Measurements from ENCODE around the gene SLFN12L.
"Not testable (repeated sequence)": the region's sequence is repeated elsewhere in the genome, so short reads cannot be mapped to it uniquely, and the experiment has no call there.

SLFN12L gene

GRCh38 chr17:35542990-35543389 lies 5.5 kb upstream of the SLFN12L start:
- DNase-seq (ENCODE audit: low read depth in 2 of 2), result no peak

- DNase-seq (ENCODE audit: low read depth in 2 of 2), result no peak
Observed at GRCh38 chr17:35541434-35541833, 4.0 kb upstream of the SLFN12L start.

GRCh38 chr17:35540589-35541404 lies 3.3 kb upstream of the SLFN12L start:
- no peak for DNase-seq (ENCODE audit: low read depth in 2 of 2)

GRCh38 chr17:35539659-35540026 lies 2.2 kb upstream of the SLFN12L start:
- DNase-seq (ENCODE audit: low read depth in 2 of 2), result no peak

DNA sequence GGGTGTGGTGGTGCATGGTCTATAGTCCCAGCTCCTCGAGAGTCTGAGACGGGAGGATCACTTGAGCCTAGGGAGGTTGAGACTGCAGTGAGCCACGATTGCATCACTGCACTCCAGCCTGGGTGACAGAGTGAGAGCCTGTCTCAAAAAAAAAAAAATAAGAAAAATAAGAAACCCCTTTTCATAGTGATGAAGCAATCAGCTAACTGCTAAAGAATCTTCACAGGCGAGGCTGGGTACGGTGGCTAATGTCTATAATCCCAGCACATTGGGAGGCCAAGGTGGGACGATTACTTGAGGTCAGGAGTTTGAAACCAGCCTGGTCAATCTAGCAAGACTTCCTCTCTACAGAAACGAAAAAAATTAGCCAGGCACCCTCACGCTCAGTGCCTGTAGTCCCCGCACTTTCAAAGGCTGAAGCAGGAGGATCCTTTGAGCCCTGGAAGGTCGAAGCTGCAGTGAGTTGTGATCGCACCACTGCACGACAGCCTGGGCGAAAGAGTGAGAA lies 760 bp downstream of the SLFN12L start:
- no peak for DNase-seq (ENCODE audit: low read depth in 2 of 2)

DNA sequence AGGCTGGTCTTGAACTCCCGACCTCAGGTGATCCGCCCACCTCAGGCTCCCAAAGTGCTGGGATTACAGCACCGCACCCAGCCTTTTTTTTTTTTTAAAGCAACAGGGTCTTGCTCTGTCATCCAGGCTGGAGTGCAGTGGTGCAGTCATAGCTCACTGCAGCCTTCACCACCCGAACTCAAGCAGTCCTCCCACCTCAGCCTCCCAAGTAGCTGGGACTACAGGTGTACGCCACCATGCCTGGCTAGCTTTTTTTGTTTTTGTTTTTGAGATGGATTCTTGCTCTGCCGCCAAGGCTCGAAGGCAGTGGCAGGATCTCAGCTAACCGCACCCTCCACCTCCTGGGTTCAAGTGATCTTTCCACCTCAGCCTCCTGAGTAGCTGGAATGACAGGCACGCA lies 2.1 kb downstream of the SLFN12L start:
- DNase-seq (ENCODE audit: low read depth in 2 of 2), result not testable (repeated sequence)

GRCh38 chr17:35534576-35535093 lies 2.8 kb downstream of the SLFN12L start:
- DNase-seq (ENCODE audit: low read depth in 2 of 2), result no peak

- DNase-seq (ENCODE audit: low read depth in 2 of 2), result no peak
Observed at GRCh38 chr17:35531160-35531559, 6.3 kb downstream of the SLFN12L start.

DNA sequence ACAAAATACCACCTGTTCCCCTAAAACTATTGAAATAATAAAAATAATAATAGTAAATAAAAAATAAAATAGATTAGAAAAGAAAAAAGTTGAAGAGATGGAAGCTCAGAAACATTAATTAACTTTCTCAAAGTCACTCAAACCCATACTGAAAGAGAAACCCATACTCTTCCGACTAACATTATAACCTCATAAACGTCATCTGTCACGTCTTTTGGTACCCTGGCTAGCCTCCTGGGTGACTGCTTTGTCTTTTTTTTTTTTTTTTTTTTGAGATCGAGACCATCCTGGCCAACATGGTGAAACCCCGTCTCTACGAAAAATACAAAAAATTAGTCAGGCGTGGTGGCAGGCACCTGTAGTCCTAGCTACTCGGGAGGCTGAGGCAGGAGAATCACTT lies 7.6 kb downstream of the SLFN12L start:
- no peak for DNase-seq (ENCODE audit: low read depth in 2 of 2)

- DNase-seq (ENCODE audit: low read depth in 2 of 2), result not testable (repeated sequence)
Observed at GRCh38 chr17:35529326-35529725, 8.2 kb downstream of the SLFN12L start.

DNA sequence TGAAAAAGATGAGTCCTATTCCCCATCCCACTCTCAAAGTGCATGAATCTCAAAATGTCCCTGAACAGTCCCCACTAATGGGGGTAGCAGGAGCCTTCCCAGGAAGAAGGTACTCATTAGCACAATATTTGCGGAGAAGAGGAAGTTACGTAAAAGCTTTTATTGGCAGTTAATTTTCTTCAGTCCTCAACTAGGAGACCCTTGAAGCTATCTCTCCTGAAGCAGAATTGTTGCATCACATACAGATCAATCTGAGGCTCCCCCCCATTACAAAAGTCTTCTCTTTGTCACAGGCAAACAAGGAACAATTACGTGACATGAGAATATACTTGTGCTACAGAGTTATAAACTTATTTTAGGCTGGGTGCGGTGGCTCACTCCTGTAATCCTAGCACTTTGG lies 14.2 kb downstream of the SLFN12L start:
- no peak for DNase-seq (ENCODE audit: low read depth in 2 of 2)

- DNase-seq (ENCODE audit: low read depth in 2 of 2), result not testable (repeated sequence)
Observed at GRCh38 chr17:35521654-35522256, 15.7 kb downstream of the SLFN12L start.

DNA sequence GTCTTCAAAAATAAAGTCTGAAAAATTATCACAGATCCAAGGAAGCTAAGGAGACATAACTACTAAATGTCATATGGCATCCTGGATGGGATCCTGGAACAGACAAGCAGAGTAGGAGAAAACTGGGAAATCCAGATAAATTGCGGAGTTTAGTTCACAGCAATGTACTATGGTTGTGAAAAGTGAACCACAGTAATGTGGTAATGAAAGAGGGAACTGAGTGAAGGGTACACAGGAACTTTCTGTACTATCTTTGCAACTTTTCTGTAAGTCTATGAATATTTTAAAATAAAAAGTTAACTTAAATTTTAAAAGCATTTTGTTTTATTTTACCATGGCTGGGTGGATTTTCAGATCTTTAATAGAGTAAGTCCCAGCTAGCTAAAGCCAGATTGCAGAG lies 16.3 kb downstream of the SLFN12L start:
- DNase-seq (ENCODE audit: low read depth in 2 of 2), result no peak

DNA sequence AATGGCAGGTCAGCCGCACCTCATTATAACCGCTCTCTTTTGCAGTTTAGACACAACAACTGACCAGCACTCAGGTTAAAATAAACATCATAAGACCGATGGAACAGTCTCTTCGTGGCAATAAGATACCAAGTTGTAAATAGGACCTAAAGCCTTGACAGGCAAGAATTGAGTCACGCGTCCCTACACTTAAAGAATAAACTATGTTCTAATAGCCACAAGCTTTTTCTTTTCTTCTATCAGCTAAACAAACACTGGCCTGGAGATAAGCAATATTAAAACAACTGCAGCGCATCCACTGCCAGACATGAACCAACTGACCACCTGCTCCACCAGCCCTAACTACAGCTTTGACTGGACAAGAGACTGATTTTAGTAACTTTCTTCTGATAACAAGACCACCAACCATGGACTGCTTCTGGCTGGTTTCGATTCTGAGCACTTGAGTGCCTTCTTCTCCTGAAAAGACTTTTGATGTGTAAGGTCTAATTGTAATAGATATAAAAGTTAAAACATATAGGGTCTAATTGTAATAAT lies 17.5 kb downstream of the SLFN12L start:
- no peak for DNase-seq (ENCODE audit: low read depth in 2 of 2)

GRCh38 chr17:35519439-35519838 lies 18.0 kb downstream of the SLFN12L start:
- DNase-seq (ENCODE audit: low read depth in 2 of 2), result no peak

DNA sequence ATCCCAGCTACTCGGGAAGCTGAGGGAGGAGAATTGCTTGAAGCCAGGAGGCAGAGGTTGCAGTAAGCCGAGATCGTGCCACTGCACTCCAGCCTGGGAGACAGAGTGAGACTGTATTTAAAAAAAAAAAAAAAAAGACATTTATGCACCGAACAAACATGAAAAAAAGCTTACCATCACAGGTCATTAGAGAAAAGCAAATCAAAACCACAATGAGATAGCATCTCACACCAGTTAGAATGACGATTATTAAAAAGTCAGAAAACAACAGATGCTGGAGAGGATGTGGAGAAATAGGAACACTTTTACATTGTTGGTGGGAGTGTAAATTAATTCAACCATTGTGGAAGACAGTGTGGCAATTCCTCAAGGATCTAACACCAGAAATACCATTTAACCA lies 19.0 kb downstream of the SLFN12L start:
- DNase-seq (ENCODE audit: low read depth in 2 of 2), result not testable (repeated sequence)

- no peak for DNase-seq (ENCODE audit: low read depth in 2 of 2)
Observed at GRCh38 chr17:35515027-35515426, 22.5 kb downstream of the SLFN12L start.

- no peak for DNase-seq (ENCODE audit: low read depth in 2 of 2)
Observed at GRCh38 chr17:35514564-35514963, 22.9 kb downstream of the SLFN12L start.

GRCh38 chr17:35510052-35510451 lies 27.4 kb downstream of the SLFN12L start:
- no peak for DNase-seq (ENCODE audit: low read depth in 2 of 2)

- not testable (repeated sequence) for DNase-seq (ENCODE audit: low read depth in 2 of 2)
Observed at GRCh38 chr17:35507714-35508113, 29.8 kb downstream of the SLFN12L start.

GRCh38 chr17:35499548-35499947 lies 37.9 kb downstream of the SLFN12L start:
- no peak for DNase-seq (ENCODE audit: low read depth in 2 of 2)

GRCh38 chr17:35498448-35499178 lies 38.9 kb downstream of the SLFN12L start:
- no peak for DNase-seq (ENCODE audit: low read depth in 2 of 2)
